Ramos (cell line): ENCODE measurements around the gene C3orf62.

Experiments
- in situ Hi-C: fragments of 300-500 bp; cut with MboI; formaldehyde crosslinking; loops from one replicate; pipeline ENCODE4 v1.14.3; 2022; ENCODE audit warnings: low sequenced_read_pairs; ENCODE audit not compliant: unreplicated experiment

Gene C3orf62

GRCh38 chr3:49276475-49277382, at the start of gene C3orf62:
TSS of gene C3orf62 (minus strand) at chr3:49277232. CDS start at chr3:49276872, 360 bp downstream.
- in situ Hi-C loops, result no loop called here

- in situ Hi-C loops, result no loop called here
Measured at GRCh38 chr3:49324768-49325167, 47.7 kb upstream of the C3orf62 start.

- in situ Hi-C loops, result no loop called here
Measured at GRCh38 chr3:49316696-49317457, 39.8 kb upstream of the C3orf62 start.

- in situ Hi-C loops, result no loop called here
Measured at GRCh38 chr3:49313896-49314688, 37.1 kb upstream of the C3orf62 start.

GRCh38 chr3:49311283-49311682, 34.3 kb upstream of the C3orf62 start:
- in situ Hi-C loops, result no loop called here

- in situ Hi-C loops, result no loop called here
Measured at GRCh38 chr3:49310677-49311076, 33.6 kb upstream of the C3orf62 start.

- in situ Hi-C loops, result no loop called here
Measured at GRCh38 chr3:49305608-49306007, 28.6 kb upstream of the C3orf62 start.

- in situ Hi-C loops, result no loop called here
Measured at GRCh38 chr3:49302613-49303012, 25.6 kb upstream of the C3orf62 start.

GRCh38 chr3:49300595-49300994, 23.6 kb upstream of the C3orf62 start:
- in situ Hi-C loops, result no loop called here

GRCh38 chr3:49298511-49298910, 21.5 kb upstream of the C3orf62 start:
- in situ Hi-C loops, result loop anchor here (5.0 kb wide), 1 partner anchor 149 kb away; no protein-coding TSS in a partner anchor

GRCh38 chr3:49296781-49297411, 19.9 kb upstream of the C3orf62 start:
- in situ Hi-C loops, result loop anchor here (5.0 kb wide), 1 partner anchor 150 kb away; no protein-coding TSS in a partner anchor

GRCh38 chr3:49295489-49296058, 18.5 kb upstream of the C3orf62 start:
- in situ Hi-C loops, result loop anchor here (5.0 kb wide), 1 partner anchor 152 kb away; no protein-coding TSS in a partner anchor

GRCh38 chr3:49294343-49294742, 17.3 kb upstream of the C3orf62 start:
- in situ Hi-C loops, result no loop called here

GRCh38 chr3:49283997-49284396, 7.0 kb upstream of the C3orf62 start:
- in situ Hi-C loops, result no loop called here

- in situ Hi-C loops, result no loop called here
Measured at GRCh38 chr3:49279376-49279775, 2.3 kb upstream of the C3orf62 start.

- in situ Hi-C loops, result no loop called here
Measured at GRCh38 chr3:49278548-49278947, 1.5 kb upstream of the C3orf62 start.

GRCh38 chr3:49277383-49277775, 347 bp upstream of the C3orf62 start:
- in situ Hi-C loops, result no loop called here

- in situ Hi-C loops, result no loop called here
Measured at GRCh38 chr3:49273825-49274532, 3.1 kb downstream of the C3orf62 start.

GRCh38 chr3:49271047-49271446, 6.0 kb downstream of the C3orf62 start:
- in situ Hi-C loops, result no loop called here
